Fibroblast of lung (primary cell): Measurements from ENCODE around the gene GPR162. TPM values are rescaled to one million over a fixed set of nuclear protein-coding genes. Genes with fewer than 3 reads are reported as not detected.

Experiments used
- DNase-seq, 2 donors: peaks; one replicate each; pipeline versions ENCODE4 v3.0.0 to v3.0.0-alpha.2; 2010; ENCODE audit warnings: low read depth in 2 of 2
- H2AFZ ChIP-seq: 2 replicates; pipeline ENCODE4 v1.5.1; 2012; ENCODE audit warnings: low read length, control low read depth, inconsistent platforms
- H3K27ac ChIP-seq: 2 replicates; pipeline ENCODE4 v1.5.1; 2011; ENCODE audit warnings: low read length, control low read depth; ENCODE audit not compliant: insufficient read depth
- H3K27me3 ChIP-seq: 2 replicates; pipeline ENCODE4 v1.5.1; 2011; ENCODE audit warnings: mild to moderate bottlenecking, low read length; ENCODE audit not compliant: control insufficient read depth, insufficient read depth
- H3K36me3 ChIP-seq: 2 replicates; pipeline ENCODE4 v1.5.1; 2011; ENCODE audit warnings: low read length; ENCODE audit not compliant: control insufficient read depth, insufficient read depth
- H3K4me1 ChIP-seq: 2 replicates; pipeline ENCODE4 v1.5.1; 2011; ENCODE audit warnings: low read length; ENCODE audit not compliant: control insufficient read depth, insufficient read depth; ENCODE audit errors: extremely low read depth
- H3K4me2 ChIP-seq: 2 replicates; pipeline ENCODE4 v1.5.1; 2011; ENCODE audit warnings: low read length, control low read depth; ENCODE audit not compliant: insufficient read depth; ENCODE audit errors: extremely low read depth
- H3K4me3 ChIP-seq, 4 experiments: fragments of 200-600 bp in 1 of 4; sonication (generic) in 1 of 4; replicated peaks in 1 of 4; 2 replicates each; pipeline ENCODE4 v1.5.1; 2011 to 2016; ENCODE audit warnings: low read length in 4 of 4, low read depth in 3 of 4, mild to moderate bottlenecking in 3 of 4, control low read depth in 2 of 4, inconsistent platforms in 1 of 4, mixed read lengths in 1 of 4; ENCODE audit not compliant: insufficient read depth in 1 of 4; ENCODE audit errors: control extremely low read depth in 1 of 4
- H3K79me2 ChIP-seq: 2 replicates; pipeline ENCODE4 v1.5.1; 2012; ENCODE audit warnings: mild to moderate bottlenecking, low read length, inconsistent platforms; ENCODE audit not compliant: control insufficient read depth, insufficient read depth
- H3K9ac ChIP-seq: 2 replicates; pipeline ENCODE4 v1.5.1; 2011; ENCODE audit warnings: mild to moderate bottlenecking, low read length, control low read depth; ENCODE audit not compliant: insufficient read depth
- H3K9me3 ChIP-seq: 2 replicates; pipeline ENCODE4 v1.5.1; 2012; ENCODE audit warnings: low read depth, low read length; ENCODE audit not compliant: control insufficient read depth, insufficient read depth
- H4K20me1 ChIP-seq: 2 replicates; pipeline ENCODE4 v1.5.1; 2011; ENCODE audit warnings: low read length; ENCODE audit not compliant: control insufficient read depth, insufficient read depth; ENCODE audit errors: extremely low read depth
- EZH2 ChIP-seq: IDR thresholded peaks from 2 replicates; pipeline ENCODE4 v1.5.1; 2012; ENCODE audit warnings: low read length, control low read depth, mild to moderate bottlenecking; ENCODE audit errors: missing control alignments
- polyA plus RNA-seq, 2 donors: library from polyadenylated mRNA; depleted of rRNA in 1 of 2; stranded (reverse) in 1 of 2; unstranded in 1 of 2; fragments of >200 nt; gene quantifications; 2 replicates each; pipeline ENCODE4 v1.2.1, GENCODE V29; 2011 to 2012; ENCODE audit warnings: missing spikeins in 1 of 2
- total RNA-seq: library from RNA; depleted of rRNA; stranded (reverse); fragments of >200 nt; gene quantifications from 2 replicates; pipeline ENCODE4 v1.2.1, GENCODE V29; 2014
- TF ChIP-seq, protein P1 (sequence below), 2 donors: IDR thresholded peaks in 1 of 2; conservative IDR thresholded peaks in 1 of 2; 1 replicate in 1 of 2; 2 replicates in 1 of 2; pipeline ENCODE4 v1.5.1; 2011 to 2012; ENCODE audit warnings: low read length in 2 of 2, control low read depth in 1 of 2, inconsistent platforms in 1 of 2, low read depth in 1 of 2, mild to moderate bottlenecking in 1 of 2

GPR162 gene
- total and polyA plus RNA-seq, 2 donors (not counting 1 experiment from before 2014, with no cell fraction given): 5.6 to 11.1 TPM

DNA sequence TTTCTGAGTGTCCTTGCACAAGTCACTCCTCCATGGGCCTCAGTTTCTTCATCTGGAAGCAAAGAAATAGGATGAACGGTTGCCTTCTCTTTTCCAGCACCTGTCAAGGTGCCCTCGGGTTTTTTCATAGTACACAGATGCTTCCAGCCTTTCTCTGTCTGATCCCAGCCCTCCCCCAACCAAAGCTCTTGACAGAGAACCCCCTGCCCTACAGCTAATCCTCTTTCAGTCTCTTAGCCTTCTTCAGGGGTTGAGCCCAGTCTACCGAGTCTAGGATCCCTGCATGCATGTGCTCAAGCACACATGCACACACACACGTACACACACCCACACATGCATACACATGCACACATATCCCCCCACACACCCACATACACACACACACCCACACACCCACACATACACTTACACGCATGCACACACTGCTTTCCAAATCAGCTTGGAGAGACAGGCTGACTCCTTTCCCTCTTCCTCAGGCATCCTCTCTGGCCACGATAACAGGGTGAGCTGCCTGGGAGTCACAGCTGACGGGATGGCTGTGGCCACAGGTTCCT is 24.8 kb downstream of the GPR162 start:
- Histone ChIP-seq H3K27ac (no peak overlapping the region), H3K4me3 (no peak overlapping the region), H4K20me1 (no peaks in the 10 kb centered on the region), H3K4me1 (peaks cover 5% of the 10 kb centered on the region), H3K9me3 (no peaks in the 10 kb centered on the region), H3K36me3 (peaks cover 35% of the 10 kb centered on the region), H3K4me2 (no peak overlapping the region), H2AFZ (no peak overlapping the region), H3K27me3 (no peaks in the 10 kb centered on the region), H3K9ac (no peak overlapping the region), H3K79me2 (peaks cover 23% of the 10 kb centered on the region)
- TF ChIP-seq, protein P1, sequence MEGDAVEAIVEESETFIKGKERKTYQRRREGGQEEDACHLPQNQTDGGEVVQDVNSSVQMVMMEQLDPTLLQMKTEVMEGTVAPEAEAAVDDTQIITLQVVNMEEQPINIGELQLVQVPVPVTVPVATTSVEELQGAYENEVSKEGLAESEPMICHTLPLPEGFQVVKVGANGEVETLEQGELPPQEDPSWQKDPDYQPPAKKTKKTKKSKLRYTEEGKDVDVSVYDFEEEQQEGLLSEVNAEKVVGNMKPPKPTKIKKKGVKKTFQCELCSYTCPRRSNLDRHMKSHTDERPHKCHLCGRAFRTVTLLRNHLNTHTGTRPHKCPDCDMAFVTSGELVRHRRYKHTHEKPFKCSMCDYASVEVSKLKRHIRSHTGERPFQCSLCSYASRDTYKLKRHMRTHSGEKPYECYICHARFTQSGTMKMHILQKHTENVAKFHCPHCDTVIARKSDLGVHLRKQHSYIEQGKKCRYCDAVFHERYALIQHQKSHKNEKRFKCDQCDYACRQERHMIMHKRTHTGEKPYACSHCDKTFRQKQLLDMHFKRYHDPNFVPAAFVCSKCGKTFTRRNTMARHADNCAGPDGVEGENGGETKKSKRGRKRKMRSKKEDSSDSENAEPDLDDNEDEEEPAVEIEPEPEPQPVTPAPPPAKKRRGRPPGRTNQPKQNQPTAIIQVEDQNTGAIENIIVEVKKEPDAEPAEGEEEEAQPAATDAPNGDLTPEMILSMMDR (conservative IDR thresholded peaks at IDR 0.05 in 1 of 2, IDR thresholded peaks at IDR 0.05 in 1 of 2; ENCODE audit: low read depth in 1 of 2, low read length in 2 of 2): no peak
- TF ChIP-seq EZH2: no peak
- DNase-seq: no peak

DNA sequence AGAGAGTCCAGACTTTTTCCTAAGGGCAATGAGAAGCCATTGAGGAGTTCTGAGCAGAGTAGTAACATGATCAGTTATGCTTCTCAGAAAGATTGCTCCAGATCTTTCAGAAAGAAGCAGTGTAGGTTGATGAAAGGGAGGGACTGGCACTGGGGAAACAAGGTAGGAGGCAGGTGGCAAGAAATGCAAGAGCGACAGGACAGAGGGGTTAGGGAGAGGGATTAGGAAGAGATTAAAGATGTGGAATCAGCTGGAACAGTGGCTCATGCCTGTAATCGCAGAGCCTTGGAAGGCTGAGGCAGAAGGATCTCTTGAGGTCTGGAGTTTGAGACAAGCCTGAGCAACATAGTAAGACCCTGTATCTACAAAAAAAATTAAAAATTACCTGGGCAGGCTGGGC is 26.1 kb downstream of the GPR162 start:
- H3K79me2 ChIP-seq: peaks cover 23% of the 10 kb centered on the region
- H3K9me3 ChIP-seq: no peaks in the 10 kb centered on the region
- H3K4me1 ChIP-seq: peaks cover 5% of the 10 kb centered on the region
- no peak overlapping the region for H3K4me3 ChIP-seq
- H3K27ac ChIP-seq: no peak overlapping the region
- H3K36me3 ChIP-seq: peaks cover 32% of the 10 kb centered on the region
- no peak for DNase-seq
- H4K20me1 ChIP-seq: no peaks in the 10 kb centered on the region
- H2AFZ ChIP-seq: no peak overlapping the region
- H3K9ac ChIP-seq: no peak overlapping the region
- H3K27me3 ChIP-seq: no peaks in the 10 kb centered on the region
- TF ChIP-seq, protein P1 (conservative IDR thresholded peaks at IDR 0.05 in 1 of 2, IDR thresholded peaks at IDR 0.05 in 1 of 2; ENCODE audit: low read depth in 1 of 2, low read length in 2 of 2): no peak
- TF ChIP-seq EZH2: no peak
- H3K4me2 ChIP-seq: no peak overlapping the region

GRCh38 chr12:6849427-6849826 is 27.8 kb downstream of the GPR162 start:
- Histone ChIP-seq H3K9ac (no peak overlapping the region), H2AFZ (no peak overlapping the region), H3K4me2 (no peak overlapping the region), H3K27ac (no peak overlapping the region), H3K79me2 (peaks cover 39% of the 10 kb centered on the region), H3K9me3 (no peaks in the 10 kb centered on the region), H3K4me3 (no peak overlapping the region), H4K20me1 (no peaks in the 10 kb centered on the region), H3K36me3 (peaks cover 26% of the 10 kb centered on the region), H3K4me1 (peaks cover 17% of the 10 kb centered on the region), H3K27me3 (no peaks in the 10 kb centered on the region)
- no peak for TF ChIP-seq EZH2
- TF ChIP-seq, protein P1 (conservative IDR thresholded peaks at IDR 0.05 in 1 of 2, IDR thresholded peaks at IDR 0.05 in 1 of 2; ENCODE audit: low read depth in 1 of 2, low read length in 2 of 2): no peak
- no peak for DNase-seq
